PFSK-1 (cell line): ENCODE results near the gene GAB3.

Experiments
- POLR2AphosphoS5 ChIP-seq: IDR thresholded peaks from 2 replicates; pipeline ENCODE4 v1.6.1; 2012; ENCODE audit warnings: low read depth, mild to moderate bottlenecking, control low read depth, low read length, moderate library complexity
- SIN3A ChIP-seq: IDR thresholded peaks from 2 replicates; pipeline ENCODE4 v1.6.1; 2012; ENCODE audit warnings: mild to moderate bottlenecking, low read length, moderate library complexity, borderline replicate concordance; ENCODE audit not compliant: insufficient read depth
- TAF1 ChIP-seq: IDR thresholded peaks from 2 replicates; pipeline ENCODE4 v1.6.1; 2012; ENCODE audit warnings: low read length, control low read depth, borderline replicate concordance; ENCODE audit not compliant: insufficient read depth

DNA sequence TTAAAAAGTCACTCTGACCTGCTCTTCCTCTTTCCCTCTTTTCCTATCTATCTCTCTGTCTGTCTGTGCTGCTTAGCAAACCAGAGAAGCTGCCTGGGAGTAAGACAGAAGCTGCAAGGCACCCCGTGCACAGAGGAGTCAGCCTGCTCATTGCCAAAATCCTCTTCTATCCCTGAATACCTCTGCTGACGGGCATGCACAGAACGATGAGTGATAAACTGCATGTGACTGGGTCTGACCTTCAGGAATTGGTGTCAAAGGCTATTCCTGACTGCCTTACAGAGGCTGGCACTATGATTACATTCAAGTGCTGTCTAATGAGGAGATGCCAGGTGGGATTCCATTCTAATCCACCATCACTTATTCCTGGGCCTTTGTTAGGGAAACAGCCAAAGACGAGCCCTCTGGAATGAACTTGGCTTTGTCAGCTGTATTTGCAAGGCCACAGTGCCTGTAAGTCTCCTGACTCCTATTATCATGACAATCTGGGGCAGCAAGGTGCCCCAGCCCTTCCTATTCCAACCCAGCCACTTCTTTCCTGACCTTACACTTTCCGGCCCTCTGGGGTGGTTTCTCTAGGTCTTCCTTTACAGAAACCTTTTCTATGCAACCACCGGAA is 52.1 kb downstream of the GAB3 start:
- TF ChIP-seq TAF1 (no peak), POLR2AphosphoS5 (no peak), SIN3A (no peak)
